Kidney (tissue), 14 donors: ENCODE data around the gene PWWP2B. TPM values are rescaled to one million over a fixed set of nuclear protein-coding genes. Genes with fewer than 3 reads are reported as not detected.

Source experiments
- DNase-seq, 5 donors: peaks; one replicate each; pipeline ENCODE4 v3.0.0-alpha.2; 2013 to 2020
- FAIRE-seq: peaks from 2 replicates; lab custom pipeline; 2012; peaks lifted over from hg19 to GRCh38; lab: Jason Lieb, UNC
- H3K27ac ChIP-seq, 2 donors: one replicate each; pipeline ENCODE4 v1.7.0; 2013; ENCODE audit warnings: low read depth in 2 of 2, low read length in 2 of 2, inconsistent platforms in 1 of 2
- H3K27me3 ChIP-seq: one replicate; pipeline ENCODE4 v1.7.1; 2013; ENCODE audit warnings: low read length, inconsistent platforms; ENCODE audit not compliant: control insufficient read depth, insufficient read depth
- H3K36me3 ChIP-seq, 3 donors: one replicate each; pipeline versions ENCODE4 v1.7.0 to v1.7.1; 2013; ENCODE audit warnings: low read length in 3 of 3, control low read depth in 1 of 3, inconsistent platforms in 1 of 3; ENCODE audit not compliant: insufficient read depth in 3 of 3, control insufficient read depth in 2 of 3
- H3K4me1 ChIP-seq, 3 donors: one replicate each; pipeline versions ENCODE4 v1.7.0 to v1.7.1; 2013; ENCODE audit warnings: low read length in 3 of 3, inconsistent platforms in 1 of 3, low read depth in 1 of 3; ENCODE audit not compliant: control insufficient read depth in 2 of 3, insufficient read depth in 2 of 3
- H3K4me3 ChIP-seq, 3 donors: one replicate each; pipeline versions ENCODE4 v1.7.0 to v1.8.1; 2013; ENCODE audit warnings: low read length in 3 of 3, control low read depth in 1 of 3, inconsistent platforms in 1 of 3
- H3K9ac ChIP-seq, 3 donors: one replicate each; pipeline versions ENCODE4 v1.7.0 to v1.7.1; 2013; ENCODE audit warnings: low read length in 3 of 3, control low read depth in 1 of 3, inconsistent platforms in 1 of 3
- H3K9me3 ChIP-seq, 3 donors: one replicate each; pipeline versions ENCODE4 v1.7.0 to v1.7.1; 2013; ENCODE audit warnings: low read length in 3 of 3, control low read depth in 1 of 3, inconsistent platforms in 1 of 3; ENCODE audit not compliant: control insufficient read depth in 2 of 3, insufficient read depth in 1 of 3
- intact Hi-C: fragments of 100-400 bp; cut with DNase I; formaldehyde crosslinking; loops from one replicate; pipeline ENCODE4 v1.11.1; 2022
- polyA plus RNA-seq: library from polyadenylated mRNA; stranded (reverse); fragments of 350-450 nt; fragmentation: Illumina TruSeq; extraction: RNeasy Lipid Tissue Mini Kit (QIAGEN cat#74804); gene quantifications from one replicate; pipeline ENCODE4 v1.2.3, GENCODE V29; 2014; ENCODE audit warnings: low read depth, low replicate concordance; ENCODE audit not compliant: insufficient read depth
- total RNA-seq: library from RNA; stranded (reverse); fragmentation: NEBNext Ultra II Directional; extraction: Animal tissue kit (Norgen Biotek cat#: 25700); gene quantifications from one replicate; pipeline ENCODE4 v1.2.1, GENCODE V29; 2021
- TF ChIP-seq, protein P1 (sequence below): IDR thresholded peaks from 3 replicates; pipeline ENCODE4 v1.5.1; 2012; ENCODE audit warnings: mild to moderate bottlenecking, moderate library complexity, borderline replicate concordance; ENCODE audit not compliant: insufficient read depth; ENCODE audit errors: extremely low read depth
- donor health status: control.
- donor health status: control.
- donor health status: control.
- donor health status: control.
- donor health status: control.
- donor health status: DM: yes; HTN: yes; CAD: no.
- donor health status: Normal renal cell carcinoma (clear cell type).

The PWWP2B gene
- total and polyA plus RNA-seq, 2 donors from 2014 or later, result 12.9 to 24.3 TPM

DNA sequence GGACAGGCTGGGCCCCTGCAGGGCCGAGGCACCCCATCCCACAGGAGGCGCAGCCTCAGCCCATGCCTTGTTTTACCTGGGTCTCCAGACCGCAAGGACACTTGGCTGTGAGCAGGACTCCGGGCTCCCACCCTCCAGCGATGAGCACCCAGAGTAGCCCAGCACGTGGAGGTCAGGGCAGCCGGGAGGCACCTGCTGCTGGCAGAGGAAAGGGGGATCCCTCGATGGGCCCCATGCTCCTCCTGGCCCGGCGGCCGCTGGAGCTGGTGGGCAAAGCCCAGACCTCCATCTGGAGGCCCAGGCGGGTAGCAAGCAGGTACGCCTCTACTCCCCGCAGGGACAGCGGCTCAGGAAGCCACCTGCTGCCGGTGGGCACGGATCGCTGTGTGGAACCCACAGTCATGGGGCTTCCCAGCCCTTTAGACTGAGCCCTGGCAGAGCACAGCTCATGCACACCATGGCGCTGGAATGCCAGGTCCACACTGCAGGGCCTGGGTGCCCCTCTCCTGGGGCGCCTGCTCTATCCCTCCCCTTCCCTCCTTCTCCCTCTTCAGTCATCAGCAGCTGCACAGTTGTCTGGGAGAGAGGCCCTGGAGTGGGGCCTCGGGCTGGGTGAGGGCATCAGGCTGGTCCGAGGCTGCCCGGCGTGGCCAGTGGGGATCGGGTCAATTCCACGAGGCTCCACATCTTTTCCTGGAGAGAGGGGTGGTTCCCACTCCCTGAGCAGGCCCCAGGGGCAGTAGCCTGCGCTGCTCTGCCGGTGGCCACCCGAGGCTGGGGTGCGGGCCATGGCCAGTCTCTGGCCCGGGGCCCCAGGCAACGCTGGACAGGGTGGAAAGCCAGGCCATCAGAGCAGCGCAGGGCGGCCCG is 65.7 kb downstream of the PWWP2B start:
- Histone ChIP-seq H3K9me3 (no peaks in the 10 kb centered on the region), H3K4me3 (no peak overlapping the region), H3K9ac (no peak overlapping the region), H3K36me3 (no peaks in the 10 kb centered on the region), H3K27me3 (no peaks in the 10 kb centered on the region), H3K27ac (no peak overlapping the region), H3K4me1 (peaks cover 0 to 21% (median 8%) of the 10 kb centered on the region in 3 donors)
- intact Hi-C loops, result no loop called here
- TF ChIP-seq, protein P1, sequence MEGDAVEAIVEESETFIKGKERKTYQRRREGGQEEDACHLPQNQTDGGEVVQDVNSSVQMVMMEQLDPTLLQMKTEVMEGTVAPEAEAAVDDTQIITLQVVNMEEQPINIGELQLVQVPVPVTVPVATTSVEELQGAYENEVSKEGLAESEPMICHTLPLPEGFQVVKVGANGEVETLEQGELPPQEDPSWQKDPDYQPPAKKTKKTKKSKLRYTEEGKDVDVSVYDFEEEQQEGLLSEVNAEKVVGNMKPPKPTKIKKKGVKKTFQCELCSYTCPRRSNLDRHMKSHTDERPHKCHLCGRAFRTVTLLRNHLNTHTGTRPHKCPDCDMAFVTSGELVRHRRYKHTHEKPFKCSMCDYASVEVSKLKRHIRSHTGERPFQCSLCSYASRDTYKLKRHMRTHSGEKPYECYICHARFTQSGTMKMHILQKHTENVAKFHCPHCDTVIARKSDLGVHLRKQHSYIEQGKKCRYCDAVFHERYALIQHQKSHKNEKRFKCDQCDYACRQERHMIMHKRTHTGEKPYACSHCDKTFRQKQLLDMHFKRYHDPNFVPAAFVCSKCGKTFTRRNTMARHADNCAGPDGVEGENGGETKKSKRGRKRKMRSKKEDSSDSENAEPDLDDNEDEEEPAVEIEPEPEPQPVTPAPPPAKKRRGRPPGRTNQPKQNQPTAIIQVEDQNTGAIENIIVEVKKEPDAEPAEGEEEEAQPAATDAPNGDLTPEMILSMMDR, result no peak
- no peak for FAIRE-seq
- DNase-seq, result peak in 2 of 5 donors; percentile 36 to 71

DNA sequence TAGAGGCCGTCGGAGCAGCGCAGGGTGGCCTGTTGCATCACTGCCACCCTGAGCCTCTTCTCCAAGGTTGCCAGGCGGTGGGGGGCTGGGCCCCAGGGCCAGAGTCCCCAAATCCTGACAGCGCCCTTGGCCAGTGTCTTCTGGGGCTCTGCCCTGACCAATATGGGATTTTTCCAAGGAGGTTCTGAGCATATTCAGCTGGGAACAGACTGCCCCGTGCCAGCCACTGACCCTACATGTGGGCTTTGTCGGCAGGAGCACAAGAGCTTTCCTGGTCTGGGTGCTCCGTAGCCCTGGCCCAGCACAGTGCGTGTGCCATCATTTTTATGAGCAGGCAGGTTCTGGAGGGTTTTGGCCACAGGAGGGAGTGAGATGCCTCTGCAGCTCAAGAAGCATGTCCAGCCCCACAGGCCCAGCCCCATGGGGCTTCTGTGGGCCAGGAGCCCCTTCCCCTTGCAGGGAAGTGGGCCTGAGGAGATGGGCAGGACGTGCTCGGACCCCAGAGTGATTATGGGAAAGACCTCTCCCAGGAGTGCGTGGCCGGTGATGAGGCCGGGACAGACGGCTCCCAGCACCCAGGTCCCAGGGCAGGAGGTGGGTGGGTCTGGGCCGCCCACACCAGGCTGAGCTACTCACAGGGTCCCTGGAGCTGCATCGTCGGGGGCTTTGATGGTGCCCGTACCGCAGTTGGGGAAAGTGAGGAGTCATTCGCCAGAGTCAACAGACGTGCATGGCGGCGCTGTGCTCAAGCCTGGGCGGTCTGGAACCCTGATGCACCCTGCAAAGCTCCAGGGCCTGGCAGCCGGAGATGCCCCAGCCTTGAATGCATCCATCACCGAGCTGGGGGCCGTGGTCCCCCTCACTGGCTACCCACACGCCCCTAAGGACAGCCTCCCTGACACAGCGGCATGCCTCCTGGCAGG is 66.6 kb downstream of the PWWP2B start:
- peak overlapping the region in 1 of 3 donors; percentile 34 for H3K9ac ChIP-seq
- no peak overlapping the region for H3K4me3 ChIP-seq
- no peaks in the 10 kb centered on the region for H3K27me3 ChIP-seq
- DNase-seq (peak in 2 of 5 donors; percentile 40 to 57), FAIRE-seq (no peak)
- TF ChIP-seq, protein P1, result no peak
- intact Hi-C loops, result no loop called here
- H3K36me3 ChIP-seq, result no peaks in the 10 kb centered on the region
- no peaks in the 10 kb centered on the region for H3K9me3 ChIP-seq
- H3K4me1 ChIP-seq, result peaks cover 0 to 23% (median 7%) of the 10 kb centered on the region in 3 donors
- H3K27ac ChIP-seq, result peak overlapping the region; percentile 32 to 89

DNA sequence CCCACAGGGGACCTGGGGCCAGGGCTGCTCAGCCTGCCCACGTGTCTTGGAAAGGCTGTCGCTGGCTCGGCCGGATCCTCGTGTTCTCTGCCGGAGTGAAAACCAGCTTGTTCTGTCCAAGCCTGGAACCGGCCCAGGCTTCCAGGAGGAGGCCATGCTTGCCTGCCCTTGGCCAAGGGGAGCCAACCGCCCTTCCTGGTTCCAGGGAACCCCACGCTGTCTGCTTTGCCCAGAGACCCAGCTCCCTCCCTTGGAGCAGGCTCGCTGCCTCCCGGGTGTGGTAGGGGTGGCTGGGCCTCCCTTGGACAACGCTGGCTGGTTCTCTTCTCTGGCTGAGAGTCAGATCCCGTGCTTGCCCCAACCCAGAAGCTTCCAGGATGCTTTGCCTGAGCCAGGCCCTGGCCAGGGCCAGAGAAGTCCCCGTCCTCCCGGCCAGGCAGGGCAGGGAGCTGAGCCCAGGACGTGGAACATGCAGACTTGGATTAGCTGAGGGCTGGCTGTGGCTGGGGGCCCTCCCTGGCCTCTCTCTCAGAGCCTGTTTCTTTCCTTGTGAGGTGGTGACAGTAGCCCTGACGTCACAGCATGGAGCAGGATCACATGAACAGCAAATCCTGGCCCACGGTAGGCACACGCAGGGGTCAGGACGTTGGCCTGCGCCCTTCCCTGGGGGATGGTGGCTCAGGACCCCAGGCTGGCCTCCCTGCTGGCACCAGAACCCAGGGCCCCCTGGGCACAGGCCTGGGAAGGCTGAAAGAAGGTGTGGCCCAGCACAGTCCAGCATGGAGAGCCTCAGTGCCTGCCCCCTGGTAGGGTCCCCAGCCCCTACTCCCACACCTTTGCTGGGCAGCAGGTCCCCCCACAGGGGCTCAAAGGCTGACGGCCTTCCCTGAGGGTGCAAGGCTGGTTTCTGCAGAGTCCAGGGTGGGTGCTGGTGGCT is 67.5 kb downstream of the PWWP2B start:
- Histone ChIP-seq H3K4me1 (peaks cover 0 to 21% (median 3%) of the 10 kb centered on the region in 3 donors), H3K27ac (peak overlapping the region; percentile 78 to 89), H3K27me3 (no peaks in the 10 kb centered on the region), H3K9ac (peak overlapping the region in 1 of 3 donors; percentile 34), H3K36me3 (no peaks in the 10 kb centered on the region), H3K9me3 (no peaks in the 10 kb centered on the region), H3K4me3 (no peak overlapping the region)
- peak in 2 of 5 donors; percentile 58 to 95 for DNase-seq
- intact Hi-C loops, result no loop called here
- TF ChIP-seq, protein P1, result no peak
- FAIRE-seq, result no peak
